ENCODE results near the gene DGAT2L6.
"Not testable (repeated sequence)": the region's sequence is repeated elsewhere in the genome, so short reads cannot be mapped to it uniquely, and the experiment has no call there.

DGAT2L6 gene

DNA sequence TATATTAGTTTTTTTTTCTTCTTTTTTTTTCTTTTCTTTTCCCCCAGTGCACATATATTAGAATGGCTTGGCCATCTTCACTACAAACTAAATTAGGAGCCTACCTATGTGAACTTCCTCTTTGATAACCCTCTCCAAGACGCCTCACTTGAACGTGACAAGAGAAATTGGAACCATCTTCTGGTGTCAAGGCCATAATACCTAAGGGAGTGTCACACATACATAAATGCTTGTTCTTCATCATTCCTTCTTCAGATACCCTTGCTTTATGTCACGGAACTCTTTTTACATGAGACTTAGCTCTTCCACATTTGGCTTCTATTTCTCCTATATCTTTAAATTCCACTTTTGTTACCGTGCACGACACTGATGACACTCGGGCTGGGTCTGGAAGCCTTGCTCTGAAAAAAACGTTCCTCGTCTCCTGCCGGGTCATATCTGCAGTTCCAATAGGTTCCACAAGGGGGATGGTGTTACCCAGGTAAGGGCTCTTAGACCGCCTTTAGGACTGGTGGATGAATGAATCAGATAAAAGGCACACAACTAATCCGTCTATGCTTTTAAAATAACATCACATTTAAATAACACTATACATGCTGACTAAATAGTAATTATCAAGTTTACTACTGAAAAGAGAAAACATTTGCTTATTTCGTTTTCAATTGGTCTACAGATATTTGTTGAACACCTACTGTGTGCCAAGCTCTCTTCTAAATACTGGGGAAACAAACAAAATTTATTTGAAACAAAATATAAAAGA lies 19.9 kb downstream of the DGAT2L6 start:
- peak; percentile 26 to 33 for DNase-seq (ENCODE audit: low read depth in 2 of 2)

DNA sequence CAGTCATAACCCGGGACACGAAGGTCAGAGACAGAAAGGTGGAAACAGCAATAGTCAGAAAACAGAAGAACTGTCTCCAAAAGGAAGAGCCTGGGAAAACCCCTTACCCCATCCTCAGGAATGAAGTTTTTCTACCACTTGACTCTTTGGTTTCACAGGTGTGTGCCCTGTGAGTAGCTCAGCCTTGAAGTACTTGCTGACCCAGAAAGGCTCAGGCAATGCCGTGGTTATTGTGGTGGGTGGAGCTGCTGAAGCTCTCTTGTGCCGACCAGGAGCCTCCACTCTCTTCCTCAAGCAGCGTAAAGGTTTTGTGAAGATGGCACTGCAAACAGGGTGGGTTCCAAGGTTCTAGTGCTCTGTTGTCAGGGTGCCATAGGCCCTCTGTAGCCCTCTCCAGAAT lies 24.4 kb downstream of the DGAT2L6 start:
- no peak for DNase-seq (ENCODE audit: low read depth in 2 of 2)

DNA sequence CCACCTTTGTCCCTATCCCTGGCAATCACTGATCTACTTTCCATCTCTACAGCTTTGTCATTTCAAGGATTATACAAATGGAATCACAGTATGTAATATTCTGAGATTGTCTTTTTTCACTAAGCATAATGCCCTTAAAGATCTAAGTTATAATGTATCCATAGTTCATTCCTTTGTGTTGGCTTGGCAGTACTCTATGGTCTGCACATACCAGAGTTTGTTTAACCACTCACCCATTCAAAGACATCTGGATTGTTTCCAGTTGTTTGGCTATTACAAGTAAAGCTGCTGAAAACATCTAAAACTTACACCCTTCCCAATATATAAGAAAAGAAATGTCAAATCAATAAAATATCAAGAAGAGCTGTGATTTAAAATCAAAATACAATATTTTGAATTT lies 31.2 kb downstream of the DGAT2L6 start:
- DNase-seq (ENCODE audit: low read depth in 2 of 2) = no peak

DNA sequence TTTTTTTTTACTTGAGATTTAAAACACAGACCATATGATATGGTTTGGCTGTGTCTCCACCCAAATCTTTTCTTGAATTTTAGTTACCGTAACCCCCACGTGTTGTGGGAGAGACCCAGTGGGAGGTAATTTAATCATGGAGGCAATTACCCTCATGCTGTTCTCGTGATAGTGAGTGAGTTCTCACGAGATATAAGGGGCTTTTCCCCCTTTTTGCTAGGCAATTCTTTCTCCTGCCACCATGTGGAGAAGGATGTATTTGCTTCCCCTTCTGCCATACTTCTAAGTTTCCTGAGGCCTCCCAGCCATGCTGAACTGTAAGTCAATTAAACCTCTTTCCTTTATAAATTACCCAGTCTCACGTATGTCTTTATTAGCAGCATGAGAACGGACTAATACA lies 32.3 kb downstream of the DGAT2L6 start:
- not testable (repeated sequence) for DNase-seq (ENCODE audit: low read depth in 2 of 2)

DNA sequence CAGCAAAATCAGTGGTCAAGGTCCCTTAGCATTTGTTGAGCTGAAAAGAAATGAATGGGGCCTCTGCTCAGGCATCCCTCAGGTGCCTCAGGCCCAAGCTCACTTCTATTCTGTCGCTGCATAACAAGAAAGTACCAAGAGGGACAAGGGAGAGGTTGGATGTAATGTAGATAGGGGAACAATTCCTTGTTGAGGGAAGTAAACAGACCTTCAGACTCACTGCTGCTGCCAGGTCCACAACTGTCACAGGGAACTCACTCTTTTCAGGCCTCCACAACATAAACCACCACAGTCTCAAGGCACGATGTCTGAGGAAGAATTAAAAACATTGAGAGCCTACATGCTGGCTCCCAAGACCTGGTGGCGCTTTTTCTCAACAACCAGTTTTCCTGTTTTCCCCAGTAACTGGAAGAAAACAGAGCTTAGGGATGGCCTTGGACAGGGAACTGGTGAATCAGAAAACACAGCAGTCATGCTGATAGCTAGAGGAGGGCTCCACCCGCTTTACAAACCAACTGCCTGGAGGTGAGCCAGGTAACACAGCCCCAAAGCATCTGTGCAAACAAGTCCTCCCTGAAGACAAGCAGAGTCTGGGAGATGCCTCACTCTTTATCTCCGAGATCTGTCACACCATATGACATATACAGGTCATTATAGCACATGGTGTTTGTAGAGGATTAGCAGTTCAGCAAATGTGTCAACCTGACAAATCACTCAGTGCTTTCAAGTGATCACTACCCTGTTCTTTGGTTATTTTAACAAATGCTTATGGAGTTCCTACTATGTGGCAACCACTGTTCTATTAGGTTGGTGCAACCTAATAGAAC lies 42.9 kb downstream of the DGAT2L6 start:
- DNase-seq (ENCODE audit: low read depth in 2 of 2) = no peak

DNA sequence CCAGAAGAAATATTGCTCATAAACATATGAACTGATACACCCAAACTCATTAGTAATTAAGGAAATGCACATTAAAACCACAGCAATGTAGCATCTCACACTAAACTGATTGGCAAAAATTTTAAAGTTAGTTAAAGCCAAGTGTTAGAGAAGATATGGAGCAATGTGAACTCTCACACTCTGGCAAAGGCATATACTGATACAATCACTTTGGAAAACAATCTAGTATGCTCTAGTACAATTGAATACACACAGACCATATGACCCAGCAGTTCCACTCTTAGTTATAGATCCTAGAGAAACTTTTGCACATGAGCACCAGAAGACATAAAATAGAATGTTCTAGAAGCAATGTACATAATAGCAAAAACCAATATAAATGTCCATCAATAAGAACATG lies 48.8 kb downstream of the DGAT2L6 start:
- DNase-seq (ENCODE audit: low read depth in 2 of 2) = no peak

DNA sequence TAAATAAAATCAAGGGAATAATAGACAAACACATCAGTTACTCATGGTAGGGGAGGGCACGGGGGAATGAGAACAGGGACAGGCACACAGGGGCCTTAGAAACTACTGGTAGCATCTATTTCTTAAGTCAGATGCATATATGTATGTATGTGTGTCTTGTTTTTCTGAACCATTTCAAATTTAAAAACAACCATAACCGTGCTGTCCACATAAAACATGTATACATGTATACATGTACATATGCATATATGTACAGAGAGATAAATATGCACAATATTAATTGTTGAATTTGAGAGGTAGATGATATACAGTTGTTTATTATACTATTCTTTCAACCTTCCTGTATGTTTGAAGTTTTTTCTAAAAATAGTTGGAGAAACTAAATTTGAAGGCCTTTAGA lies 49.4 kb downstream of the DGAT2L6 start:
- DNase-seq (ENCODE audit: low read depth in 2 of 2) = no peak

DNA sequence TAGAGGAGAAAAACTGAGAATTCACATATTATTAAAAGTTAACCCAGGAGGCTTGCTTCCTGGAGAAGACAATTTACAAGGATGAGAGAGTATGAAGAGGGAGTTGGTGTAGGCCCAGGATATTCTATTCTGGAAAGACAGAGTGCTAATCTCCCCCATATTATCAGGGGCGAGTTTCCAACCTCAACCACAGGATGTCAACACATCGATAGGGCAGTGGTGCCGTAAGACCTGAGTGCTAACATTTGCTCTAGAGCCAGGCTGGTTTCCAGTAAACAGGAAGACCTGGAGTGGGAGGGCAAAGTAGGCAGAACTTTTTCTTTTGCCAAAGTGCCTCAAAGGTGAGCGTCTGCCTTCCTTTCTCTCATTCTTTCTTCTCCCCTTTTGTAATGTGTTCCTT lies 54.4 kb downstream of the DGAT2L6 start:
- no peak for DNase-seq (ENCODE audit: low read depth in 2 of 2)

DNA sequence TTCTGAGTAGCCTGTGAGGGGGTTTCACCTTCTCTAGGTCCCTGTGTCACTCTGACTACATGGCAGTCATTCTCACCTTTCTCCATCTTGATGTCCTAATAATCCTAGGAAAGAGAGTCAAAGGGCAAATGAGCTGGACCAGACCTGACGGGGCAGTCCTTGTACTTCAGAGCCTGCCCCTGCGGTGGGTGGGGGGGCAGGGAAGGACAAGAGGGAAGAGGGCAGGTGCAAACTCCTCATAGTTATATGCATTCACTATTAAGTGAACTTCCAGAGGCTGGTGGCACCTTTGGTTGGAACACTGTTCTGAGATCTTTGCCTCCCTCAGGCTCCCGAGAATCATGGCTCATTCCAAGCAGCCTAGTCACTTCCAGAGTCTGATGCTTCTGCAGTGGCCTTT lies 57.1 kb downstream of the DGAT2L6 start, which contains the start of gene AWAT1:
TSS of gene AWAT1 (plus strand) at position 301 of the 400 bp plus-strand sequence. CDS start at position 342, 41 bp downstream.
- no peak for DNase-seq (ENCODE audit: low read depth in 2 of 2)

DNA sequence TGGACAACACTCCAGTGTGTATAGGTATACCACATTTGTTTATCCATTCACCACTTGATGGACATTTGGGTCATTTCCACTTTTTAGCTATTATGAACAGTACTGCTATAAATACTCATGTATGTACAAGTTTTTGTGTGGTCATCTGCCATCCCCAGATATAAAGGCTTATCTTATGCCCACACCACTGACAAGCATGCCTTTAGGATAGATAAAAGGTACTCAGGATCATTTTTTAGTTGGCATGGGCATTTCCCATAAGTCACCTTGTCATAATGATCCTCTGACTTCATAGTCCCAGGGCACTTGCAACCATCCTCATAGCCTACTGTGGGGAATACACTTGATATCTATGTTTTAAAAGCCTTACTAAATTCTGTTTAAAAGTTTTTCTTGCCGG lies 63.5 kb downstream of the DGAT2L6 start:
- DNase-seq (ENCODE audit: low read depth in 2 of 2) = no peak

DNA sequence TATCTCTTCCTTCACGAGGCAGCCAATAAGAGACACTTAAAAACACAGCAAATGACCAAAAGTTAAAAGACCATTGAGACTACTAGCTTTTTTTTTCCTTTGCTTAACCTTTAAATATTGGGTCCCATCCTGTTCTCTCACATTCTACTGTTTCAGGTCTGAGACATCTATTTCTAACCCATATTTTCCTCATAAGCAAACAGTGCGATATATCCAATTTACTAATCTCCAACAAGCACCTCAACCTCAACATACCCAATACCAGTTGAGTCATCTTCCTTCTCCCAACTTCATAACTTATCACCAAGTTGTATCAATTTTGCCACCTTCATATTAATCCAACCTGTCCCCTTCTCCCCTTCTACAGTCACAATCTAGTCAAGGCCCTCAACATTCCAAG lies 64.2 kb downstream of the DGAT2L6 start:
- DNase-seq (ENCODE audit: low read depth in 2 of 2) = no peak

DNA sequence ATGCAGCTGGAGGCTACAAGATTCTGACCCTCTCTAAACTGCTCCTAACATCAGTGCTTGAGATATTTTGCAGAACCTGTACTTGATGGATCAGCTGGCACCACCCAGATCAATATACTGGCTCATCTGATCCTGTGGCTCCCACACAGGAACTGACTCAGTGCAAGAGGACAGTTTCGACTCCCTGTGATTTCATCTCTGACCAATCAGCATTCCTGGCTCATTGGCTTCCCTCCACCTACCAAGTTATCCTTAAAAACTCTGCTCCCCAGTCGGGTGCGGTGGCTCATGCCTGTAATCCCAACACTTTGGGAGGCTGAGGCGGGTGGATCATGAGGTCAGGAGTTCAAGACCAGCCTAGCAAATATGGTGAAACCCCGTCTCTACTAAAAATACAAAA lies 66.3 kb downstream of the DGAT2L6 start:
- DNase-seq (ENCODE audit: low read depth in 2 of 2) = not testable (repeated sequence)

DNA sequence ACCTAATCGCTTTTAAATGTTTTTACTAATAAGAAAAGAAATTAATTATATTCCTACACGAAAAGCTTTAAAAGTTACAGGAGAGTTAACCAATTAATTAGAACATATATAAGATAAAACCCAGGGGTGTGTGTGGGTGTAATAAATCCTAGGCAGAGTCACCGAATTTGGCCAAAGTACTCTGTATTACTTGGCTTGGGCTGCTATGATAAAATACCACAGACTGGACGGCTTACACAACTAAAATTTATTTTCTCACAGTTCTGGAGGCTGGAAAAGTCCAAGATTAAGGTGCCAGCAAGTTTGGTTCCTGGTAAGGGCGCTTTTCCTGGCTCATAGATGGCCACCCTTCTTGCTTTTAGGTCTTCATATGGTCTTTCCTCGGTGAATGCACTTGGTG lies 67.6 kb downstream of the DGAT2L6 start:
- no peak for DNase-seq (ENCODE audit: low read depth in 2 of 2)

DNA sequence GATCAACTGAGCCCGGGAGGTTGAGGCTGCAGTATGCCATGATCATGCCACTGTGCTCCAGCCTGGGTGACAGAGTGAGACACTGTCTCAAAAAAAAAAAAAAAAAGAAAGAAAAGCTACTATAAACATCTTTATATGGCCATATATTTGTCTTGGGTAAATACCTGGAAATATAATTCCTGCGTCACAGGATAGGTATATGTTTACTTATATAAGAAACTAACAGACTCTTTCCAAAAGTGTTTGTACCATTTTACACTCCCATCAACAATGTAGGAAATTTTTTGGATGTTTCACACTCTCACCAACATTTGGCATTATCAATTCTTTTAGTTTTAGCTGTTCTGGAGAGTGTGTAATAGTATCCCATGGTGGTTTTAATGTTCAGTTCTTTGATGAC lies 70.0 kb downstream of the DGAT2L6 start:
- no peak for DNase-seq (ENCODE audit: low read depth in 2 of 2)

DNA sequence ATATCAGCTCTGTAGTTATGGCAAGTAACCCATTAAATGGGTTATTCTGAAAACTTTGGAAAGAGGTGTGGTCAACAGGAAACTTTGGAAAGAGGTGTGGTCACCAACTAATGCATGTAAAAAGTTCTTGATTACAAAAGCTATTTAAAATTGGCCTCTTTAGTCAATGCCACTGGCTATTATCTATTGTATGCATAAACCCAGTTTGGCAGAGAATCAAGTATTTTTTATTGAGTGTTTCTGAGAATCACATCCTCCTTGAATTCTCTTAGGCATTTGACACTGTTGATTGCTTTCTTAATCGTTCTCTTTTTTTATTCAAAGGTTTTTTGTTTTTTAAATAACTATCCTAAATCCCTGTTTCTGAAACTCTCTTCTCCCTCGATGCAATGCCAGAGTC lies 75.2 kb downstream of the DGAT2L6 start:
- DNase-seq (ENCODE audit: low read depth in 2 of 2) = no peak

DNA sequence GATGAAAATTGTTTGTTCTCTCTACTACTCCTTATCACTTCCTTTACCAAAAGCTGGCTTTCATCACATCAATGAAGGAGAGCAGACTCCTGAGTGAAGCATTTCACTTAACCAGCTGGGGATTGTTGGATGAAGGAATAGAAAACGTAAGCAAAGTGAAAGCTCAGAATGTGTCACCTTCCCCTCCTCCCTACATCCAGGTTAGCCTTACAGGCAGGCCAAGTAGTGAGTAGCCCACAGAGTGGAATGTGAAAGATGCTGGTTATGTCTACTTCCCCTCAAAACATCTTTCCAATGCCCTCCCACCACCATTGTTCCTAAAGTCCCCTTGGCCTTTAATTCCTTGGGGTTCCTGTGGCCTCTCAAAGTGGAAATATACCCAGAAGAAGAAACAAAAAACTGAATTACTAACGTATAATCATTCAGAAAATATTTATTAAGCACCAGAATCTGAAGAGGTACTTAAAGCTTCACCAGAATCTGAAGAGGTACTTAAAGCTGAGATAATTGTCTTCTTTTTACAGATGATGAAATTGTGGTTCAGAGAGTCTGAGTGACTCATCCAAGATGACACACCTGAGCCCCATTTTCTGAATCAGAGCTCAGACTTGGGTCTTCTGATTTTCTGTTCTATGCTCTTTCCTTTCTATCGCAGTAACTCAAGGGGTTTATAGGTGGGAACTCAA lies 76.2 kb downstream of the DGAT2L6 start:
- no peak for DNase-seq (ENCODE audit: low read depth in 2 of 2)

DNA sequence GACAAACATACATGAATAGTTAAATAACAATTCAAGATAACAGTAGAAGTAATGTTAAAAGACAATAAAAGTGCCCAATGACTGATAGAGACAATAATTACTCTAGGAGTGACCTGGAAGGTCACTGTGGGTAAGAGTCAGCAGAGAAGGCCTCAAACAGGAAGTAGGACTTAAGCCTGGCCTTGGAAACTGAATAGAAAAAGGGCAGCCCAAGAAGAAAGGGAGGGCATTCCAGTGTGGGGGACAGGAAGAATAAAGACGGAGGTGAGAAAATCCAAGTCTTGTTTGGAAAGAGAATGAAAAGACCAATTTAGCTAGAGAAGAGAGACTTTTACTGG lies 76.7 kb downstream of the DGAT2L6 start:
- DNase-seq (ENCODE audit: low read depth in 2 of 2) = no peak

DNA sequence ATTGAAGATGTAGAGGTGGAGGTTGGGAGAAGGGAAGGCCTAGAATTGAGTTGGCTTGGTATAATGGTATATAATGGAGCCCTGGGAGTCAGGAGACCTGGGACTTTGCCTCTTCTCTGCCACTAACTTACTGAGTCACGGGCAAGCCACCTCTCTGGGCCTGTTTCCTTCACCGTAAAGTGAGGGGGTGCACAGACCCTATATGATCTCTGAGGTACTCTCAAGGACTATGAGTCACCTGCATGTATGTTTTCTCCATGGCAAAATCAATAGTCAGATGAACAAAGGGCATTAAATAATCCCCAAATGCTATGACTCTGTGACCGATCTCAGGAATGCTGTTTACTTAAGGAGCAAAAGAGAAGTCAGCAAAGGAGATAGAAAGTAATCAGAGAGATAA lies 77.6 kb downstream of the DGAT2L6 start:
- no peak for DNase-seq (ENCODE audit: low read depth in 2 of 2)

Measured in stimulated activated CD8-positive, alpha-beta memory T cell treated with anti-CD3 and anti-CD28 coated beads, Interleukin-2, amount 100 ng/mL, for 1 hour (primary cell).